ENCODE measurements around the gene LRRC72.

Gene LRRC72

GRCh38 chr7:16611711-16612110 is 85.1 kb downstream of the LRRC72 start:
- Mint-ChIP-seq H3K27me3 (no peaks in the 10 kb centered on the region), H3K36me3 (peaks cover 15% of the 10 kb centered on the region), H3K4me3 (no peak overlapping the region), H3K27ac (no peak overlapping the region), H3K9me3 (ENCODE audit: low read depth) (no peaks in the 10 kb centered on the region), H3K4me1 (ENCODE audit: low read depth) (no peaks in the 10 kb centered on the region)

GRCh38 chr7:16615228-16615627 is 88.6 kb downstream of the LRRC72 start:
- no peaks in the 10 kb centered on the region for H3K9me3 Mint-ChIP-seq (ENCODE audit: low read depth)
- H3K4me3 Mint-ChIP-seq, result no peak overlapping the region
- H3K36me3 Mint-ChIP-seq, result peaks cover 15% of the 10 kb centered on the region
- H3K27ac Mint-ChIP-seq, result no peak overlapping the region
- H3K27me3 Mint-ChIP-seq, result no peaks in the 10 kb centered on the region
- peaks cover 10% of the 10 kb centered on the region for H3K4me1 Mint-ChIP-seq (ENCODE audit: low read depth)

GRCh38 chr7:16616122-16616521 is 89.5 kb downstream of the LRRC72 start:
- H3K27ac Mint-ChIP-seq, result no peak overlapping the region
- H3K36me3 Mint-ChIP-seq, result peaks cover 11% of the 10 kb centered on the region
- H3K27me3 Mint-ChIP-seq, result no peaks in the 10 kb centered on the region
- H3K9me3 Mint-ChIP-seq (ENCODE audit: low read depth), result no peaks in the 10 kb centered on the region
- H3K4me1 Mint-ChIP-seq (ENCODE audit: low read depth), result peaks cover 13% of the 10 kb centered on the region
- H3K4me3 Mint-ChIP-seq, result no peak overlapping the region

- Mint-ChIP-seq H3K4me3 (no peak overlapping the region), H3K36me3 (peaks cover 11% of the 10 kb centered on the region), H3K4me1 (ENCODE audit: low read depth) (peaks cover 13% of the 10 kb centered on the region)
Observed at GRCh38 chr7:16616542-16616941, 89.9 kb downstream of the LRRC72 start.

GRCh38 chr7:16619979-16620408 is 93.4 kb downstream of the LRRC72 start:
- peaks cover 13% of the 10 kb centered on the region for H3K36me3 Mint-ChIP-seq
- no peaks in the 10 kb centered on the region for H3K9me3 Mint-ChIP-seq (ENCODE audit: low read depth)
- peak overlapping the region; percentile 70 for H3K27ac Mint-ChIP-seq
- no peaks in the 10 kb centered on the region for H3K27me3 Mint-ChIP-seq
- H3K4me3 Mint-ChIP-seq, result peak overlapping the region; percentile 46
- peaks cover 13% of the 10 kb centered on the region for H3K4me1 Mint-ChIP-seq (ENCODE audit: low read depth)

More at GRCh38 chr7:16616542-16616941, 89.9 kb downstream of the LRRC72 start:
- H3K9me3 Mint-ChIP-seq (ENCODE audit: low read depth), result no peaks in the 10 kb centered on the region
- no peak overlapping the region for H3K27ac Mint-ChIP-seq
- no peaks in the 10 kb centered on the region for H3K27me3 Mint-ChIP-seq

- H3K4me1 Mint-ChIP-seq (ENCODE audit: low read depth), result no peaks in the 10 kb centered on the region
- peaks cover 6% of the 10 kb centered on the region for H3K36me3 Mint-ChIP-seq
- H3K9me3 Mint-ChIP-seq (ENCODE audit: low read depth), result no peaks in the 10 kb centered on the region
- no peaks in the 10 kb centered on the region for H3K27me3 Mint-ChIP-seq
- H3K27ac Mint-ChIP-seq, result no peak overlapping the region
- no peak overlapping the region for H3K4me3 Mint-ChIP-seq
Observed at GRCh38 chr7:16626388-16626787, 99.8 kb downstream of the LRRC72 start.

GRCh38 chr7:16627236-16627635 is 100.6 kb downstream of the LRRC72 start:
- Mint-ChIP-seq H3K27ac (no peak overlapping the region), H3K36me3 (peaks cover 9% of the 10 kb centered on the region), H3K9me3 (ENCODE audit: low read depth) (no peaks in the 10 kb centered on the region), H3K4me1 (ENCODE audit: low read depth) (no peaks in the 10 kb centered on the region), H3K4me3 (no peak overlapping the region), H3K27me3 (no peaks in the 10 kb centered on the region)

GRCh38 chr7:16630654-16631053 is 104.0 kb downstream of the LRRC72 start:
- Mint-ChIP-seq H3K27me3 (no peaks in the 10 kb centered on the region), H3K4me1 (ENCODE audit: low read depth) (peaks cover 2% of the 10 kb centered on the region), H3K4me3 (no peak overlapping the region), H3K27ac (no peak overlapping the region), H3K36me3 (peaks cover 5% of the 10 kb centered on the region), H3K9me3 (ENCODE audit: low read depth) (no peaks in the 10 kb centered on the region)
